Omental fat pad (tissue), 4 donors: ENCODE results near the gene RLN1. TPM values are rescaled to one million over a fixed set of nuclear protein-coding genes. Genes with fewer than 3 reads are reported as not detected.
"Not testable (repeated sequence)": the region's sequence is repeated elsewhere in the genome, so short reads cannot be mapped to it uniquely, and the experiment has no call there.

ENCODE experiments used
- ATAC-seq: fragments of 150-250 bp; one replicate; pipeline ENCODE4 v1.9.1; 2016; ENCODE audit warnings: mild to moderate bottlenecking, moderate library complexity; ENCODE audit not compliant: low FRiP score
- DNase-seq: peaks from one replicate; pipeline ENCODE4 v3.0.0-alpha.2; 2019; ENCODE audit warnings: low spot score
- total RNA-seq, 4 donors: library from RNA; depleted of rRNA; stranded (reverse); fragments of >200 nt; gene quantifications; one replicate each; pipeline ENCODE4 v1.1.0, GENCODE V29; 2016
- TF ChIP-seq, protein P1 (sequence below), 3 donors: fragments of 450-650 bp; IDR thresholded peaks; one replicate each; pipeline ENCODE4 v1.5.1; 2016 to 2017; ENCODE audit warnings: antibody characterized with exemption in 3 of 3, mild to moderate bottlenecking in 3 of 3, moderate library complexity in 2 of 3

The RLN1 gene
- not detected for total RNA-seq

- ATAC-seq: peak; percentile 100
- not testable (repeated sequence) for DNase-seq
These were observed at the start of gene RLN1 for GRCh38 chr9:5338992-5339981. Gene RLN1, minus strand, starts transcription at chr9:5339876. Its CDS starts 130 bp downstream, at chr9:5339746.

DNA sequence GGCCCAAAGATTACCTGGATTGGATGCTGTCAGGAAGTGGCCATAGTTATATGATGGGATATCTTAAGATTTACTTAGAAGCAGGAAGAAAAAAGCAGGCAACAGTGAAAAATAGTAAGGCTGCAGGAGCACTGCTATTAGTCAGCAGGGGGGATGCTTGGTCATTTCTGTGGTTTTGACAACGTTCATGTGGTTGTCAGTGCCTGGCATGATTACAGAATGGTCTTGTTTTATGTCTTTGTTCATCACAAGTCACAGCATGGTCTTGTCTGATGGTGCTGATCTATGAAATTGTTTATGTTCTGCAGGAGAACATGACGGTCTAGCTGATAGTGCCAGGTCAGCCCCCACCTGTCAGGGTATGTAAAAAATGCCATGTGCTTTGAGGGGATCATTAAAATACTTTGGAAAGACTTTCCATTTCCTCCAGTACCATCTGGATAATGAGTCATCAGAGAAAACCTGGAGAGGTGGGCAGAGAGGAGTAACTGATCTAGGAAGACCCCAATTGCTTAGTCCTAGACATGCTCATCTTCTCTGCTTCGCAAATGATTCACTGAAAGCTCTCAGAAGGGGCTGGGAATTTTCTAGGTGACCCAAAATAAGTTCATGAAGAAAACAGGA, 49.5 kb upstream of the RLN1 start:
- DNase-seq (no peak), ATAC-seq (no peak)
- TF ChIP-seq, protein P1, sequence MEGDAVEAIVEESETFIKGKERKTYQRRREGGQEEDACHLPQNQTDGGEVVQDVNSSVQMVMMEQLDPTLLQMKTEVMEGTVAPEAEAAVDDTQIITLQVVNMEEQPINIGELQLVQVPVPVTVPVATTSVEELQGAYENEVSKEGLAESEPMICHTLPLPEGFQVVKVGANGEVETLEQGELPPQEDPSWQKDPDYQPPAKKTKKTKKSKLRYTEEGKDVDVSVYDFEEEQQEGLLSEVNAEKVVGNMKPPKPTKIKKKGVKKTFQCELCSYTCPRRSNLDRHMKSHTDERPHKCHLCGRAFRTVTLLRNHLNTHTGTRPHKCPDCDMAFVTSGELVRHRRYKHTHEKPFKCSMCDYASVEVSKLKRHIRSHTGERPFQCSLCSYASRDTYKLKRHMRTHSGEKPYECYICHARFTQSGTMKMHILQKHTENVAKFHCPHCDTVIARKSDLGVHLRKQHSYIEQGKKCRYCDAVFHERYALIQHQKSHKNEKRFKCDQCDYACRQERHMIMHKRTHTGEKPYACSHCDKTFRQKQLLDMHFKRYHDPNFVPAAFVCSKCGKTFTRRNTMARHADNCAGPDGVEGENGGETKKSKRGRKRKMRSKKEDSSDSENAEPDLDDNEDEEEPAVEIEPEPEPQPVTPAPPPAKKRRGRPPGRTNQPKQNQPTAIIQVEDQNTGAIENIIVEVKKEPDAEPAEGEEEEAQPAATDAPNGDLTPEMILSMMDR (IDR thresholded peaks at IDR 0.05): no peak

DNA sequence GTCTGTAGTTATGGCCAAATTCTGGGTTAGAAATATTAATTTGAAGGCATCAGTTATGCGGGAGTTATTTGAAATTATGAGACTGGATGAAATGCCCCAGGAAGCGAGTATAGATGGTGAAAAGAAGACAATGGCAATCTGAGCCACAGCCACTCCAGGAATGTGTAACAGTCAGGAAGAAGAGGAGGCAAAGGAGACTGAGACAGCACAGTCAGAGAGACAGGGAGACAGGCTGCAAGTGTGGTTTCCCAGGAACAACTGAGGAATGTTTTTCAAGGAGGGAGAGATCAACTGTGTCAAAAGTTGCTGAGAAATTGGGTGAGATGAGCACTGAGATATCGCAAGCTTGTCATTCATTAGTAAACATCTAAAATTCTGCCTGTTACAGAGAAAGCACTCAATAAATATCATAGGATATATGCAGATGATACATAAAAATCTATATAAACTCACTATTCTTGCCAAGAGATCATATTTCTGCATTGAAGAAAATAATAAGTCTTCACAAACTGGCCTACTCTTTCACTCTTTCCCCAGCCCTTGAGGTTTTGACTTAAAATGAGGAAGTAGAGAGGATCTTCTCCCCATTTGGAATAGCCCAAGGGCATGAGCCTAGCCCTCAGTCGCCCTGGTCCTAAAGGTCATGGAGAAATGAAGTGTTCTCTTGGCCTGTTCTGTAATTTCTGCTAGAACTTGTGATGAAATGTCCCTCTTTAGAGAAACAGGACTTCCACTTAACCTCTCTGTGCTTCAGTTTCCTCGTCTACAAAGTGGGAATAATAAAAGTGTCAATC, 48.5 kb upstream of the RLN1 start:
- ATAC-seq: no peak
- no peak for DNase-seq
- TF ChIP-seq, protein P1 (IDR thresholded peaks at IDR 0.05): no peak

DNA sequence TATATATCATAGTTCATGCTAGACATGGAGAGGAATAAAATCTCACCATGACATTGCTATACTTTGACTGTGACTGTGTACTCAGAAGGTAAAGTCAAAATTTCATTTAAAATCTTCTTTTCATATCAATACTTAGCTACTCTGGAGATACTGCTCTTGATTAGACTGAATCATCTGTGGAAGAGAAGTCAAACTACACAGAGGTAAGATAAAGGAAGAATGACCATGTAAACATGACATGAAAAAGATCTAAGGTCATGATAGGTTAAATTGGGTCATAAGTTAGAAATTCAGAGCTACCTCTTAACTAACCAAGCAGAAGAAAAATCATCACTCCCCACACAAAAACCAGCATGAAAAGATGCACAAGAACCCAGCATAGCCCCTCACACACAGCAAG, 44.8 kb upstream of the RLN1 start:
- TF ChIP-seq, protein P1 (IDR thresholded peaks at IDR 0.05): no peak
- DNase-seq: no peak
- ATAC-seq: no peak

DNA sequence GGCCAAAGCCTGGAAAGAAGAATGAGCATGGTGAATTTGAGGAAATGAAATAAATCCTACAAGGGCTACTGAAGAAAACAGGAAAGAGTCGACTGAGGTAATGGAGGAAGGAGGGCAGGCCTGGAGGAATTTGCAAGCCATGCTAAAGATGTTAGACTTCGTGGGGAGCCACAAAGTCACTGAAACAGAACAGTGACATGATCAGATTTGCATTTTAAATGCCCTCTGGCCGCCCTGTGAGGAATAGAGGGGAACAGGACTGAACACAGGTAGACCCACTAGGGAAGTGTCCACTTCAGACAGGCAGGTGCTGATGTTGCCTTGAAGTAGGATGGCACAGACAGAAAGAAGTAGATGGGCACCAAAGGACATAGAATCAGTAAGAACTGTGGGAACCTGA, 42.8 kb upstream of the RLN1 start:
- ATAC-seq: no peak
- TF ChIP-seq, protein P1 (IDR thresholded peaks at IDR 0.05): no peak

GRCh38 chr9:5375790-5376477, 36.3 kb upstream of the RLN1 start:
- no peak for ATAC-seq
- TF ChIP-seq, protein P1 (IDR thresholded peaks at IDR 0.05): no peak
- DNase-seq: no peak

More for the DNA sequence above, 42.8 kb upstream of the RLN1 start:
- DNase-seq: no peak
